HG03378 (cell line): ENCODE measurements around the gene ATP9A.
"Not testable (repeated sequence)": the region's sequence is repeated elsewhere in the genome, so short reads cannot be mapped to it uniquely, and the experiment has no call there.

Source experiments
- ATAC-seq: cut with Tn5 transposase; IDR thresholded peaks from one replicate; pipeline ENCODE4 v1.9.1; 2021; ENCODE audit warnings: mild to moderate bottlenecking, moderate library complexity; ENCODE audit not compliant: unreplicated experiment

ATP9A gene

DNA sequence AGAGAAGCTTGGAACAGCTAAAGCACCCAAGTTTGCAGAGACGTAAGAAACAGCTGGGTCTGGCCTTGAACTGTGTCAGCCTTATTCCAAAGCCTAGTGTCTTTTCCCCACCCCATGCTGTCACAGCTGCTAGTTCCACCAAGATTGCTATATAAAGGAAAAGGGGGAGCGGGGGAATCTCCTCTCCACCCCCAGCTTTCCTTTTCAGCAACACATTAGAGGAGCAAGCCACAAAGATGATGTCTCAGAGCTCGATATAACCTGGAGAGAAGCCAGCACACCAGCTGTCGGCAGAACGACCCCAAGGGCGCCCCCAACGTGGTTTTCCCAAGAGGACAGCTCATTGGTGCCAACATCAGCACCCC is 36.5 kb downstream of the ATP9A start:
- no peak for ATAC-seq

DNA sequence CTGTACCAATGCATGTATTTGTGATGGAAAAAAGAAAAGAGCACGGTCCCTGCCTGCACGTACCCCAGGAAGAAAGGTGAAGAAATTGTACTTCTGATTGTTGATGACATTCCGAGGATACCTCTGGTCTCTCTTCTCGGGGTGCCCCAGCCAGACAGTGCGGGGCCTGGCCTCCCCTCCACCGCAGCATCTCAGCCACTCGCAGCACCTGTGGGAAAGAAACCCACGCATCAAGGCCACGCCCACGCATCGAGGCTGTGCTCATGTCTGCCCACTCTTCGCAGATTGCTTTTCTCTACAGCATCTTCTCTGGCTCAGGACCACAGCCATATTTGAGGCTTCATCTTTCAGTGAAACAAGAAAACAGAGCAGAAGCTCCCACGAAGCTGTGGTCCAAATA is 38.4 kb downstream of the ATP9A start:
- ATAC-seq, result no peak

- no peak for ATAC-seq
Measured at GRCh38 chr20:51728737-51729136, 39.5 kb downstream of the ATP9A start.

DNA sequence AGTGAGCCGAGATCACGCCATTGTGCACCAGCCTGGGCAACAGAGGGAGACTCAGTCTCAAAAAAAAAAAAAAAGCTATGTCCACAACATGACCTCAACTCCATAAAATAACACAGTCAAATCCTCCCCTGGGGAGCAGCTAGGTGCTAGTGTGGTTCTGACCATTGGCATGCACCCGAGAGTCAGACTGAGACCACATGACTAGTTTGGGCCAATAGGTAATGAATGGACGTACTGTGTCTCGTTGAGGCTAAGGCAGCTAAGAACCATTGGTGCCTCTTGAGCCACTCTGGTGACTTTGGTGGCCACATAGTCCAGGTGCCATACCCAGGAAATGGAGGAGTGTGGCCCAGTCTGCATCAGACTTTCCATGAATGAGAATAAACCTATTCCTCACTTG is 40.3 kb downstream of the ATP9A start:
- ATAC-seq, result no peak

GRCh38 chr20:51725584-51726176 is 42.5 kb downstream of the ATP9A start:
- no peak for ATAC-seq

- not testable (repeated sequence) for ATAC-seq
Measured at GRCh38 chr20:51723026-51723425, 45.2 kb downstream of the ATP9A start.

DNA sequence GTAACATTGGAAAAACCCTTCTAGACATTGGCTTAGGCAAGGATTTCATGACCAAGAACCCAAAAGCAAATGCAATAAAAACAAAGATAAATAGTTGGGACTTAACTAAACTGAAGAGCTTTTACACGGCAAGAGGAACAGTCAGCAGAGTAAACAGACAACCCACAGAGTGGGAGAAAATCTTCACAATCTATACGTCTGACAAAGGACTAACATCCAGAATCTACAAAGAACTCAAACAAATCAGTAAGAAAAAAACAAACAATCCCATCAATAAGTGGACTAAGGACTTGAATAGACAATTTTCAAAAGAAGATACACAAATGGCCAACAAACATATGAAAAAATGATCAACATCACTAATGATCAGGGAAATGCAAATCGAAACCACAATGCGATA is 45.9 kb downstream of the ATP9A start:
- ATAC-seq, result not testable (repeated sequence)

DNA sequence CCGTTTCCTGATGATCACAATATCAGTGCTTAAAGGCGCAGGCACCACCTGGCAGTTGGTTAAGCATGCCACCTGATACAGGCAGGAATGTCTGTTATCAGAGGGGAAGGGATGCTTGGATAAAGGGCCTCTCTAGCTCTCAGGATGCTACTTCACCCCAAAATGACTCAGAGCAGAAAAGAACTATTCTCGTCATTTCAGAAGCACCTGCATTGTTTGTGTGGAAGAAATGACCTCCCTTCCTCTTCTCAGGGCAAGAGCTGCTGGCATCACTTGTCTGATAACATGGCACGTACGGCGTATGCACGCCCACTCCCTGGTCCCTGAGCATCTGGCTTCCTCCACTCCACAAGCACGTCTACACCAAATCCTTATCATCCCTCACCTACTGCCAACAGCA is 47.3 kb downstream of the ATP9A start:
- no peak for ATAC-seq

DNA sequence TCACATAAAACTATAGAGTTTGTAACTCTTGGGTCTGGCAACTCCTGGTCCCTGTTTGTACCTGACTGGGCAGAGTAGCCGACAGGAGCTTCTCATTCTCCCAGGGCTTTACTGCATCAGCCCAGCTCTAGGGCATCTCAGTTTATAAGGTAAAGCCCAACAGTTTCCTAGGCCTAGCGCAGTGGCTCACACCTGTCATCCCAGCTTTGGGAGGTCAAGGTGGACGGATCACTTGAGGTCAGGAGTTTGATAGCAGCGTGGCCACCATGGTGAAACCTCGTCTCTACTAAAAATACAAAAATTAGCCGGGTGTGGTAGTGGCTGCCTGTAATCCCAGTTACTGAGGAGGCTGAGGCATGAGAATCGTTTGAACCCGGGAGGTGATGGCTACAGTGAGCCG is 47.8 kb downstream of the ATP9A start:
- no peak for ATAC-seq

GRCh38 chr20:51715856-51716185 is 52.4 kb downstream of the ATP9A start:
- ATAC-seq, result no peak

GRCh38 chr20:51715163-51715855 is 52.9 kb downstream of the ATP9A start:
- ATAC-seq, result no peak

DNA sequence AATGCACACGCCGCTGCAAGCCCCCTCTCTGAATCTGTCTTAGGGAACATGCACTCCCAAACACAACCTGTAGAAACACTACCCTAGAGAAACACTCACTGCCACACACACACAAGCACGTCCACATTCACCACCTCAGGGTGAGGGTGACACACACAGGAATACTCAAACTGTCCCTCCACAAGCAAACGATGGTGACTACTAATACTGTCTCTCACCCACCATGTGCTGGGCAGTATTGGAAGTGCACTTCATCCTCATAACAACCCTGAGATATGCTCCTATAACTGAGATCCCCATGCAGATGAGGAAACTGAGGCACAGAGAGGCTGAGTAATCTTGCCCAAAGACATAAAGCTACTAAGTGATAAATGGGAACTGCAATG is 55.0 kb downstream of the ATP9A start:
- no peak for ATAC-seq

GRCh38 chr20:51712501-51713212 is 55.5 kb downstream of the ATP9A start:
- ATAC-seq, result no peak

- no peak for ATAC-seq
Measured at GRCh38 chr20:51711426-51711825, 56.8 kb downstream of the ATP9A start.

DNA sequence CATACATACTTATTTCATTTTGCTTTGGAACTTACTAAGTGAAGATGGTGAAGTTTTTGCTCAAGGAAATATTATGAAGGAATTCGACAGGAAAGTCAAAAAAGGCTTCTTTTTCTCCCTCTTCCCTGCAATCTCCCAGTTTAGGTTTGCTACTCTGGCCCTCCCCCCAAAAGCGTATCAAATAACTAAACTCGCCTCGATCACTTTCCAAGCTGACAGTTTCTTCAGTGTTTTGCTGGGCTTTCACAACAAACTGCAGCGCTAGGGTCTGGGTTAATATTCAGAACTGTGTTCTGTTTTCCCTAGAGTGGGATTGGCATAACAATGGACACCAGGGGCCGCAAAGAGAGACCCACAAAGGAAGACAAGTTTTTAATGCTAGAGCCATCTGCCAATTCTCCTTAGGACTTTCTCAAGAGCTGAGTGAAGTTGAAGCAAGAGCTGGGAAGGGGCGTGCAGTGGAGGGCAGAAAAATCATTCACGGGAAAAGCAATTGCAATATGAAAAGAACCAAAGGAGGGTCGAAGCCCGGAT is 57.8 kb downstream of the ATP9A start:
- no peak for ATAC-seq

- no peak for ATAC-seq
Measured at GRCh38 chr20:51705400-51705799, 62.8 kb downstream of the ATP9A start.

- ATAC-seq, result peak; percentile 47
Measured at GRCh38 chr20:51703400-51704287, 64.5 kb downstream of the ATP9A start.

DNA sequence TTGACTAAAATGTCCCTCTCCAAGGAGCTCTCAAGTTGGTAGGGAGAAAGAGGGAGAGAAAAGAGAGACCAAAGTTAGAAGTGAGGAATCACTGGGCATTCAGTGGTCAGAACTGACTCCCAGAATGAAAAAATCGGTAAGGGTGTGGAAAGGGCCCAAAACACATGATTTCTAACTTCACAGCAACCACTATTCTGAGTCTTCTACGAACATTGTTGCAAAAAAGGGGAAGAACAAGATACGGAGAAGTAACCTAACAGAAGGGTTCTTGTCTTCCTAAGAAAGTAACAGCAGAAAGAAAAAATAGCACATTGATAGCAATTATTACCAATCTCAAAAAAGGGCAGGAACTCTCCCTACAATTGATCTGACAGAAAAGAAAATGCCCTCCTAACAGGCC is 65.6 kb downstream of the ATP9A start:
- no peak for ATAC-seq

GRCh38 chr20:51700809-51701285 is 67.3 kb downstream of the ATP9A start:
- no peak for ATAC-seq

- ATAC-seq, result no peak
Measured at GRCh38 chr20:51698252-51698651, 69.9 kb downstream of the ATP9A start.
